Occipital lobe (tissue), 2 donors: ENCODE results near the gene CTIF. TPM values are rescaled to one million over a fixed set of nuclear protein-coding genes. Genes with fewer than 3 reads are reported as not detected.
"Not testable (repeated sequence)": the region's sequence is repeated elsewhere in the genome, so short reads cannot be mapped to it uniquely, and the experiment has no call there.

Experiments used
- DNase-seq: peaks from one replicate; lab custom pipeline; 2025; lab: John Stamatoyannopoulos, UW
- total RNA-seq: library from RNA; depleted of rRNA; stranded (reverse); fragments of >200 nt; gene quantifications from one replicate; pipeline ENCODE4 v1.2.3, GENCODE V29; 2014

CTIF gene
- total RNA-seq, 1 donor from 2014 or later = 55.1 TPM

DNA sequence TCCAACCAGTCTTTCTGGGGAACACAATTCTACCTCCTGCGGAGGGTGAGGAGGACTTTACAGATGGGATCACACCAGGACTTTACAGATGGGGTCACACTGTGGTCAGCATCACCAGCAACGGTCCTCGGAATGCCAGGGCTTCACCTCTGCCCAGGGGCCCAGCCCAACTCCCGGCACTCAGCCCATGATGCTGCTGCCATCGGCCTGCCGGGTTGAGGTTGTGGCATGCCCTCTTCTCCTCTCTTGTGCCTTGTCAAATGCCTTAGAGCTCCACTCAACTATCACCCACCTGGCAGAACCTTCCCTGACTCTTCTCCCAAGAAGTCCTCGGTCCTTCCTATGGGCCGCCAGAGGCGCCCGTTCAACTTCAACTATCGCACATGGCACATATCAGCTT lies 166.7 kb downstream of the CTIF start:
- no peak for DNase-seq

DNA sequence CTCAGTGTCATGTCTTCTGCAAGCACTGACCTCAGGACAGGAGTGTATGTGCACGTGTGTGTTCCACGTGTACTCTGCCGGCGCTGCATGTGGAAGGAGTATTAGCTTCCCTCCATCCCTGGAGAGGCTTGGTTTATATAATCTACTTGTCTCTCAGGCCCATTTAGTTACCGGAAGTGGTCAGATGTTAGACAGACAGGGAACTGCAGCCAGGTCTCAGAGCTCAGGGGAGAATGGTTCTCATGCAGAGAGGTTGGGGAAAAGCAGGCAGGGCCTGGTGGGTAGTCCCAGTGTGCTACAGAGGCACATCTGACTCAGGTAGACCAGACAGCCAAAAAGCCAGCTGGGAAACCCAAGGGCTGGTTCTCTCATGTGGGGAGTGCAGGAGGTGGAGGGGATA lies 167.9 kb downstream of the CTIF start:
- DNase-seq = no peak

DNA sequence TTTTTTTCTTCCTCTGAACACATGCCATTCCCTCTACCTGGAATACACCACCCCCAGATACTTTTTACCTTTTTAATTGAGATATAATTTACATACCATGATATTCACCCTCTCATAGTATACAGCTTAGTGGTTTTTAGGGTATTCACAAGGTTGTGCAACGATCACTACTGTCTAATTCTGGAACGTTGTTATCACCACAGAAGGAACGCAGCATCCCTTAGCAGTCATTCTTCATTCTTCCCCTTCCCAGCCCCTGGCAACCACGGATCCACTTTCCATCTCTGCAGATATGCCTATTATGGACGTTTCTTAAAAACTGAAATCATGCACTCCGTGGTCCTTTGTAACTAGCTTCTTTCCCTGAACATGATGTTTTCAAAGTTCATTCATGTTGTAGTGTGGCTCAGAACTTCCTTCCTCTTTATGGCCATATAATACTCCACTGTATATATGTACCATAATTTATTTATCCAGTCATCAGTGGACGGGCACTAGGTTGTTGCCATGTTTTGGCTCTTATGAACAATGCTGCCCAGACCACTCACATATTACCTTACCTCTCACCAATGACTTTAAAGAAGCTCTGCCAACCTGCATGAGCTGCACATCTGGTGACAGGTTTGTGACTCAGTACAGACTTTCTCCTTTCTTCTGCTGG lies 168.9 kb downstream of the CTIF start:
- DNase-seq = no peak

DNA sequence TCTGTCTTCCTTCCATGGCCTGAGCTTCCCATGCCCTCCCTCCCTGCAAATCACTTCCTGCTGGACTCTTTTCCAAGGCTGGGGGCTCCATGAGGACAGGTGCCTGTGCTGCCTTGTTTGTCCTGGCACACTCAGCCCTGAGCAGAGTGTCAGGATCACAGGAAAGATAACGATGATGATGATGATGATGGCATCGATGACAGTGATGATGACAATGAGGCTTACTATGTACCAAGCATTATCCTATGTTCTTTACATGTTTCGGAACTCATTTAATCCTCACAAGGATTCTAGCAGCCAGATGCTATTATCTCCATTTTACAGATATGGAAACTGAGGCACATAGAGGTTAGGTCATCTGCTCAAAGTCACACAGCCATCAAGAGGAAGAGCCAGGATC lies 170.0 kb downstream of the CTIF start:
- no peak for DNase-seq

DNA sequence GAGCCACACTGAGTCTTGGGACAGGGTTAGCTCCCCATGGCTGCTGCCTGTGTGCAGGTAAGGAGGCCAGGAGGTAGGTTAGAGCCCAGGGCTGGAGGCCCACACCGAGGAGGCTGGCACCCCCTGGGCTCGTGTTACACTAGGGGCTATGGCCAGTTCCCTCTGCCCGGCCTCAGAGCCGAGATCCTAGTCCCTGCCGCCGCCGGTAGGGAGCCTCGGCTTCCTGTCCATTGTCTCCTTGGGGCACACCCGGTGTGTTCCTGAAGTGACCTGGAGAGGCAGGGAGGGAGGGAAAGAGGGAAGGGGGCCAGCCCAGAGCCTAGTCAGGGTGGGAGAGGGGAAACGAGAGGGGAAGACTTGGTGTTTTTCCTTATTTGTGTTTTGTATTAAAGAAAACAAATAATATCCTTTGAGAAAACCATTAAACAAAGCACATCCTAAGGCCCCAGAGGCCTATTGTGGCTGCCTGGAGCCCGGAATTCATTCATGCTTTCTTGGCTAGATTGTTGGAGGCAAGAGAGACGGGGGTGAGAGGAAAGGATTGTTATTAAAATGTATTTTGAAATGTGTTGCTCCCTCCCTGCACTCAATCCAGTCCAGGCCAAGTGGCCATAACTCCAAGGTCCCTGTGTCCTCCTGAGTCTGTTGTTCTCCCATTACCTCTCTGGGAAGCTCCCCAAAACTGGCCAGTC lies 170.7 kb downstream of the CTIF start:
- no peak for DNase-seq

DNA sequence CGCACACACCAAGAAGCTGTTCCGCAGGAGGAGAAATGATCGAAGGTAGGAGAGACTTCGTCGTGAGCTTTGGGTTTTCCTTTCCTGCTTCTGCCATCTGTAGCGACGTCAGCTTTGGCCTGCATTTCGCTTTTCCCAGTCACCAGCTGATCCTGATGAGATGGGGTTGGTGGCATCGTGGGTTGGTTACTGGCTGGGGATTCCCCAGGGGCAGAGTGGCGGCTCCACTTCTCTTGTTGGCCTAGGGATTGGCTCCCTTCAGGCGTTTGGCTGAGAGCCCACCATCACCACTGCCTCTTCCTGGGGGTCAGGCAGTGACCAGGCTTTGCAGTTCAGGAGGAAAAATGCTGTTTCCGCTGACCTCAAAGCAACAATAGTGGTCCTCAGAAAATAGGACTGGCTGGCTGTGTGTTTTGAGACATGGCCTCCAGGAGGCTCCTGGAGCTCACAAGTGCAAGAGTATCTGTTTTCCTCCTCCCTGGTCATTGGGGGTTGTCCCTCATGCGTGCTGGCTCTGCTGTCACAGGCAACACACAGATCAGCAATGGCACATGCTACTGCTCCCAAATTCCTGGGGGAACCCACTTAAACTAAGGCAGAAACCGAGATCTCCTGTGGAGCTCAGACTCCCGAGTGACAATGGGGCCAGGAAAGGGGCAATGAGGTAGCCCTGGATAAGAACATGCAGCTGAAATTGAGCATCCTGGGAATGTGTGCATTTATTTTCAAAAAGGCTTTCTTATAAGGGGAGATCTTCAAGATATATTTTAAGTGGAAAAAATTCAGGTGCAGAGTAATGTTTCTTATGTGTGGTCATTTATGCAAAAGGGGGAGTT lies 173.0 kb downstream of the CTIF start:
- no peak for DNase-seq

DNA sequence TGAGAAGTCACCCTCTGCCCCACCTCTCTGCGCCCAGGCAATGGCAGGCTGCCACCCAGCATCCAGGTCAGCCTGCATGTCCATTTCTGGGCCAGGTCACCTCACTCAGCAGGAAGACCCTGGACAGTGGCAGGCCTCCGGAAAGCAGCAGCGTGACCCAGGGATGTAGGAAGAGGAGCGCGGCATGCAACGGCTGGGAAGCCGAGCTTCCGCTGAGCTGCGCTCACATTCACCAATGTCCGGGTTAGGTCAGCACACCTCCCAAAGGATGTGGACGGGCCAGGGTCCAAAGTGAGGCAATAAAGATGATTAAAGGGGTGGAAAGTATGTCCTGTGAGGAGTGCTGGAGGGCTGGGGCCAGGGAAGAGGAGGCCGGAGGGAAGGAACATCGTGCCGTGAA lies 174.5 kb downstream of the CTIF start:
- DNase-seq = no peak

DNA sequence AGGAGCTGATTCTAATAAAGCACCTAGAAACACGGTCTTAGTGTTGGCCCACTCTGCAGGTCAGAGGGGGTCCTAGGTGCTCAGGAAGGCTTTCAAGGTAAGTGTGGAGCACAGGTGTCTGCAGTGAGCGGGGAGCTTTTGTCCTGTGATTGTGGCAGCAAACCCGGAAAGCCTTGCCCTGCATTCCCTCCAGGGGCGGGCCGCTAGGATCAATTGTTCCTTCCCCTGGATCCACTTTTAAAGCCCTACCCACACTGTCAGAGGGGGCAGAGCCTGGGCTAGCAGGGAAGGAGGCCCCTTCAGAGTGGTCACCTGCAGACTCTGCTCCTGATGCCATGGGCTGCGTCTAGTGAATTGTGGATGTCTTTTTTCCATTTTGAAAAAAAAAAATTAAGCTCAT lies 176.0 kb downstream of the CTIF start:
- no peak for DNase-seq

DNA sequence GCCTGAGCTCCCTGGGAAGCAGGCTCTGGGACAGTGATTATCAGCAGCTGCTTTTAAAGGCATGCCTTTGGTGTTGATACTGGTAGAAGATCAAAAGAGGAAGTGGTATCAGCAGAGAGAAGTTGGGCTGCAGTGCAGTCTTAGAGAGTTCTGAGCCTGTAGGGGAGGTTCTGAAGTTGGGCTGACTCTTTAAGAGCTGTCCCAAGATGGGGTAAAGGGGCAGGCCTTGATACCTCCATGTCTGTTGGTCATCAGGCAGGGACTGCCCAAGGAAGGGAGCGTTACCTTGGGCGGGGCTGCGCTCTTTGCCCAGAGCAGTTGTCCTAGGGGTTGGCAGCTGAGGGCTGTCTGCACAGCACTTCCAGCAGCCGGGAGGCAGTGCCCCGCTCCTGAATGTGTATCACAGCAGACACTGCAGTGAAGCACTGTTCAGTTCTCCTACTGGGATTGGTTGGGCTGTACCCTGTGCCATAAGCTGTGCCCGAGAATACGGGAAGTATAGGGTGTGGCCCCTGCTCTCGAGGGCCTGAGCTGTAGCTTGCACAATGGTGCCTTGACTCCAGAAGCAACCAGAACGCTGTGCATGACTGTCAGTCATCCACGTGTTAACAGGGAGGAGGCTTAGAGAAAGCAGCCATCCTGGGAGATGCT lies 177.0 kb downstream of the CTIF start:
- DNase-seq = no peak

DNA sequence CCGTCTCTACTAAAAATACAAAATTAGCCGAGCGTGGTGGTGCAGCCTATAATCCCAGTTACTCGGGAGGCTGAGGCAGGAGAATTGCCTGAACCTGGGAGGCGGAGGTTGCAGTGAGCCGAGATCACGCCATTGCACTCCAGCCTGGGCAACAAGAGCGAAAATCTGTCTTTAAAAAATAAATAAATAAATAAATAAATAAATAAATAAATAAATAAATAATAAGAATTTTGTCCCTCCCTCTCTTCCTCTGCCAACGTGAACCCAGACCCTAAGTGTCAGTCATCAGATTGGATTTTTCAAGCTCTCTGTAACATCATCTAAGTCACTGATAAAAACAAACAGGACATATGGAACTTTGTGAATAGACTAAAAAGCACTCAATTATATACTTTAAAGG lies 178.4 kb downstream of the CTIF start:
- DNase-seq = not testable (repeated sequence)

DNA sequence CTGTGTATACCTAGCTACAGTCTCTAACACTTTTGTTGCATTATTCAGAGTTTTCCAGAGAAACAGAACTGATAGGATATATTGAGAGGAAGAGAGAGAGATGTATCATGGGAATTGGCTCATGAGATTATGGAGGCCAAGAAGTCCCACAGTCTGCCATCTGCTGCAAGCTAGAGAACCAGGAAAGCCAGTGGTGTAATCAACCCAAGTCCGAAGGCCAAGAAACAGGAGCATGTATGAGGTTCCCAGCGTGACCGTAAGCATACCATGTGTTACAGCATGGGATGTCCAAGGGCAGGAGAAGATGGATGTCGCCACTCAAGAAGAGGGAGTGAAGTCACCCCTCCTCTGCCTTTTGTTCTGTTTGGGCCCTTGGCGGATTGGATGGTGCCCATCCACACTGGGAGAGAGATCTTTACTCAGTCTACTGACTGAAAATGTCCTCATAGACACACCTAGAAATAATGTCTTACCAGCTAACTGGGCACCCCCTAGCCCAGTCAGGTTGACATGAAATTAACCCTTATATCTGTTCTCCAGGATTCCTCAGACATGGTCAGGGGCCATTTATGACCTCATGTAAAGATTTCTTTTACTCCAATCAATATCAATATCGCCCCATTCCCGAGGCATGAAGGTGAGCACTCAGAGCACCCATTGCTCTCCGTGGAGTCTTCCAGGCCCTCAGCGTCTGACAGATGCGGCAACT lies 179.6 kb downstream of the CTIF start:
- no peak for DNase-seq

DNA sequence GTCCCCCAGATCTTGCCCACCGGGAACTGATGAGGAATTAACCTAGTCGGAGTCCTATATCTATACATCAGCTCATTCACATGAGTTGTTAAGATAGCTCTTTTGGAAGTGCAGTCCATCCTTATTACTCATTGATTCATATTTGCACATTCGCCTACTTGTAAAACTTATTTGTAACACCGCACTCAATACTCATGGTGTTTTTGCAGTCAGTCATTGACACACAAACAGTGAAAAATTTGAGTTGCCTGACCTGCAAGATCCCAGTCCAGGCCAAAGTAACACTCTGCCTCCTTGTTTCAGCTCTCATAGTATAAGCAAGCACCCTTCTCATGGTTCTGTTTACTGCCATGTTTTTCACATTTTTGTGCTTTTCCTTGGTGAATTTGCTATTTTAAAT lies 180.6 kb downstream of the CTIF start:
- DNase-seq = no peak

DNA sequence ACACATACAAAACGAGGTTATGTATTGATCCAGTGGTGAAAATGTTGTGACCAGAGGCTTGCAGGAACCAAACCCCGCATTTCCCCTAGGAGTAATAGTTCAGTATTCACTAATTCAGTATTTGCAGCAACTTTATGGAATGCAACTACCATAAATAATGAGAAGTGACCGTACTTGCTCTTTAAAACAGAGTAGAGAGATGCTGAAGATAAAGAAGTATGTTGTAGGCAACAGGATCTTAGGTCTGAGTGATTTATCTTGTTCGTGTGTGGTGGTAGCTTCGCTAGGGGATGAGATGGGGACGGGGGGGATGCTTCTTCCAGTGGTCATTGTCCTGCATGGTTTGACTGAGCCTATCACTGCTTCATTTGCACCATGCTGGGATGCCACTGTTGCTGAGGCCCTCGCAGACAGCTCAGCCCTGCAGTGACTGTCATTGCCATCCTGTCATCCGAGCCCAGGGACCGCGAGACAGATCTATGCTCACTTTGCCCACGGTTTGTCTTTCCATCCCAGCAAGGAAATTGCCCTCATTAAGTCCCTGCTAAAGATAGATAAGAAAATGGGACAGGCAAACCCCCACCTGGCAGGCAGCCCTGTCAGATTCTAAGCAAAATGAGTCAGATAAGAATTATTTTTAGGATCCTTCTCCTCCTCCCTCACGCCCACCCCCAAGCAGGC lies 181.3 kb downstream of the CTIF start:
- DNase-seq = peak; percentile 72

DNA sequence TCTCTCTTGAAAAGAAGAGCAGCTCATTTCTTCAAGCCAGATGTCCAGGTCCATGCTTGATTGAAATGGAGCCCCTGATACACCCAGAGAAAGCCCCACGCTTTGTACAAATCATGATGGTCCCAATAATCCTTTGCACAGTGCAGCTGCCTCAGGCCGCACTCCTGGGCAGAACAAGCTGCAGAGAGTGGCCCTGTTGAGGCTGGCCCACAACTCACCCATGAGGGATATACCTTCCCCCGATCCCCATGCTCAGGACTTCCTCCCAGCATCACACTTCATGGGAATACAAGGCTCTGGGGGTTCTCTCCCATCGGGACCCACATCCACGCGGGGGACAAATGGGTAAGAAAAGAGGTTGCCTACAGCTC lies 181.8 kb downstream of the CTIF start:
- no peak for DNase-seq

DNA sequence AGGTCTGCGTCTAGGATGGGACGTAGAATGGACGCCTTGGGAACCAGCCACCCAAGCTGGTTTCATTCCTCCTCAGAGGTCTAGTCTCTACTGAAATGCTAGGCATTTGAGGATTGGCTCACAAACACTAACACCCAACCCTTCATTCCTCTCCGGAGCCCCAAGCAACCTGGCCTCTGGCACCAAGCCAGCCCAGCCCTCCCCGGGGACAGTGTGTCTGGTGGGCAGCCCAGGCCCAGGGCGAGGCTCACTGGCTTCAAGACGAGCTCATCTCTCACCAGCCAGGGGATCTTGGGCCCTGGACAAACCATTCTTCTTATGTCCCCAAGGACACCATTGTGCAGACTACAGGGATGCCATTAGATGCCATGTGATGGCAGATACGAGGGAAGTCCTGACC lies 182.5 kb downstream of the CTIF start:
- no peak for DNase-seq

DNA sequence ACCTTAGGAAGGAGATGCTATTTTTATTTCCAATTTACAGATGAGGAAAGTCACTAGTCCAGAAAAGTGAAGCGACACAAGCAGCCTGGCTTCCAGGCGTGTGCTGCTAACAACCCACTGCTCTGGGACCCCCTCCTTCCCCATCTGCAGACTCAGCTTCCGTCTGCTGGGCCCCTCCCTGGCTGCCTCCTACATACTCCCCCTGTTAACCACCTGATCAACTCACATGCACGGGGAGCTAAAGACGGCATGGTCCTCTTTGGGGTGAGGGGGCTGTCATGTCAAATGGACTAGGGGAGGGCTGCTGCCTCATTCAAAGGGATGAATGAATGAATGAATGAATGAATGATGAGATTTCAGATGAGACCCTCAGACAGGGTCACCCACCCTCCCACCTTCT lies 184.2 kb downstream of the CTIF start:
- no peak for DNase-seq

DNA sequence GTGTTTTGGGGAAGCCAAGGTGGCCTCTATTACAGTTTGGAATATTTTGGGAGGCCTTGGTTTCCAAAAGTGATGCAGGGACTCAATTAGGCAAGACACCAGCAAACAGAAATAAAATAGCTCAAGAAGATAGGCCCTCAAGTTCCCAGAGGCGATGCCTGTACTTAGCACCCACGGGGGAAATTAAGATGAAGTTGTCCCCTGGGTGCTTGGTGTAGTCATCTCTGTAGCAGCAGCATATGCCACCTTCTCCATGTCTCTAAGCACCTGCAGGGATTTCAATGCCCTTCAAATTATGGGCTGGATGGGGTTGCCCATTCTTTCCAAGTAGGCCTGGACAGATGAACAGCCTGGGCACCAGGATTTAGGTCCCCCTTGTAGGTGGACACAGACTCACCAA lies 185.0 kb downstream of the CTIF start:
- no peak for DNase-seq

DNA sequence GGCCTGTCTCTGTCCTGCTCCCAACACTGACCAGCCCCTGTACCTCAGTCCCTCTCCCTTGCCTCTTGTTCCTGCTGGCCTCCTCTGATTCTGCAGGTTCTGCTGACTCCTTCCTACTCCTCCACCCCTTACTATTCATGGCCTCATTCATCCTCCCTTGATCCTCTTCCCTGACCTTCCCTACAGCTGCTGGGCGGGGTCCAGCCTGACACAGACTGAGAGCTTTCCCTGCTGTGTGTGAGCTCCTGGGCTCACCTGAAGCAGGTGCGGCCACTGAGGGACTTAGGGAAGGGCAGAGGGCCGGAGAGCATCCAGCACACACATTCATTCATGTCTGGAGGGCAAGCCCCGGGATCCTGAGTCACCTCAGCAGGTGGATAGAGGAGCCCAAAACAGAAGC lies 185.6 kb downstream of the CTIF start:
- DNase-seq = no peak

DNA sequence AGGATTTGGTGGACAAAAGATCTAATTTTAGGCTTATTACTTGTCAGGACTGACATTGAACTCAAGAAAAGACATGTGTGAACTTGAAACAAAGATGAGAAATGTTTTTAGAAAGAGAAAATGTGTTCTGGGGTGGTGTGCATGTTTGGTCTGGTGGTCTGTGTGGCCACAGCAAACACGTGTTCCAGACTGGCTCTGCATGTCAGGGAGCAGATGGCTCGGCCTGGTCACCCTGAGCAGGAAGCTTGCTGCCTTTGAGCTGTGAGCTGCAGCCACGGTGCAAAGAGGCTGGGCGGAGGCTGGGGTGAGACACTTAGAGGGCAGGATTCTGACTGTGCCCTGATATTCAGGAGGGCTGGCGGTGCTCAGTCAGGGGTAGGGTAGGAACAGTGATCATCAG lies 186.1 kb downstream of the CTIF start:
- DNase-seq = no peak

DNA sequence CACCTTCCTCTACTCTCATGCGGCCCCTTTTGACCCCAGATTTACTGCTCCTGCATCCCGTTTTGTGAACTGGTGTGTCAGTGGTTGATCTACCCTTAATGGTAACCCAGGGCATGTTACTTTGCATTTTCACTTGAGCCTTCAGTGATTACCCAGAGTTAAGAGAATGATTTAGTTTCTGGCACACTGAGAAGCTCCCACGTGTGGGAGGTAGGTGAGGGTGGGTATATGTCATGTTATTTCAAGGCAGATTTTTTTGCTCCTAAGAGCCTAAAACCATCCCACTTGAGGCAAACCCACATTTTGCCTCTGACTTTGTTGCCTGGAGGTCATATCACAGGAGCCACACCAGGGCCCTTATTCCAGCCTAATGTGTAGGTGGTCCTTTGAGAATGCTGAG lies 186.7 kb downstream of the CTIF start:
- no peak for DNase-seq

DNA sequence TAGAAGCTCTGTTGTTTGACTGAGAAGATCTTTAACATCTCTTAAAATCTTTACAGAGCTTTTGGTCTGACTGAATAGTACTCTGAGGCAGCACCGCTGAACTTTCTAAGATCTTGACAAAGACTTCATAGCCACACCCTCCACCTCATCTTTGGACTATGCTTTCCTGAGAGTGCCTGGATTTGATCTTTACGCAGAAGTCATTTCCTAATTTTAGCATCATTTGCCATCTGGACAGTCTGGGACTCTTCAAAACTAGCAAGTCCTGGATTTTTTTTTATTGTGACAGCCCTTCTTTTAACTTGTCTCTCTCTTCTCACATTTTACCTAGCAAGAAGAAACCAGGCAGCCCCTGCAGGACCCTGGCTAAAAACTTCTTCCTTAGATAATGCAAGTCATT lies 188.8 kb downstream of the CTIF start:
- DNase-seq = no peak
